ENCODE results near the gene CLDN12. TPM values are rescaled to one million over a fixed set of nuclear protein-coding genes. Genes with fewer than 3 reads are reported as not detected.

Gene CLDN12
- 34.5 and 56.8 TPM in 2 replicates for total RNA-seq (2014; rRNA removed; shearing (Covaris generic))

DNA sequence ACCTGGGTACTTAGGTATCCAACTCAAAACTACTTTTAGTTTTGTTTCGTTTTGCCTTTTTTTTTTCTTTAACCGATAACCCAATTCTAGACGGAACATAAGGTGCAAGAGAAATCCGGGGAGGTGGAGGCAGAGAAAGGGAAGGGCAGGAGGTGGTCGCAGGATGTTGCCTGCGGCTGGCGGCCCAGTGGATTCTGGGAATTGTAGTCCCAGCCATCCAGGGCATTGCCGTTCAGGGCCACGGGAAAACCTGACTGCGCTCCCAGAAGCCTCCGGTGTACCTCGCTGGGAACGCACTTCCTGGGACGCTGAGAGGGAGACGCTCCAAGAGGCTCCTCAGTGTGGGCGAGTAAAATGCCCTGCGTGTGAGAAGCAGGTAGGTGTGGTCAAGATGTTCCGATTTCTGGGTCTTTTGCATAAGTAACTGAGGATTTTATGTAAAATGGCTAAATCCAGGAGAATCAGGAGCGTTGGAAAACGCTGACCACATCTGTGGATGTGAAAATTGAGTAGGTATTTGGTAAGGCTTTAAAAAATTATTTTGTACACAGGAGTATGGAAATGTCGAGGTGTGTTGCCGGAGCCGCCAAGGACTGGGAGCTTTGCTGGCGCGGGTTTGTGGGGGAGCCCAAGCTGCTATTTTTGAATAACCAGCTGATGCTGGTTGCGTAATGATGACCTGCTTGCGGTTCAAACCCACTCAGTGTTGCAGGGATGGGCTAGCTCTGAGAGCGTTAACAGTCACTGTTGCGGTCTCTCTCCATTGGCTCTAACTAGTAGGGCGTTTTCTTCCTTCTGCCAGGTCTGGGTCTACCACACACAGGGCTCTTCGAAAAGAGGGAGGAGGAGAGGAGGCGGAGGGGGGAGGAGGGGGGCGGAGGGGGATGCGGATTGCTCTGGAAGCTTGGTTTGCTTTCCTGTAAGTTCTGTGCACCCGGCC is at the start of gene CLDN12:
Gene CLDN12, plus strand, starts transcription at position 288 of the 940 bp plus-strand sequence. CDS start 9,216 bp downstream, outside the sequence.
- peak; percentile 95 for DNase-seq (ENCODE audit: low spot score)

GRCh38 chr7:90383422-90383821 is 19.8 kb upstream of the CLDN12 start:
- no peak for DNase-seq (ENCODE audit: low spot score)

- DNase-seq (ENCODE audit: low spot score): no peak
Observed at GRCh38 chr7:90383861-90384260, 19.4 kb upstream of the CLDN12 start.

- DNase-seq (ENCODE audit: low spot score): no peak
Observed at GRCh38 chr7:90384433-90384832, 18.8 kb upstream of the CLDN12 start.

DNA sequence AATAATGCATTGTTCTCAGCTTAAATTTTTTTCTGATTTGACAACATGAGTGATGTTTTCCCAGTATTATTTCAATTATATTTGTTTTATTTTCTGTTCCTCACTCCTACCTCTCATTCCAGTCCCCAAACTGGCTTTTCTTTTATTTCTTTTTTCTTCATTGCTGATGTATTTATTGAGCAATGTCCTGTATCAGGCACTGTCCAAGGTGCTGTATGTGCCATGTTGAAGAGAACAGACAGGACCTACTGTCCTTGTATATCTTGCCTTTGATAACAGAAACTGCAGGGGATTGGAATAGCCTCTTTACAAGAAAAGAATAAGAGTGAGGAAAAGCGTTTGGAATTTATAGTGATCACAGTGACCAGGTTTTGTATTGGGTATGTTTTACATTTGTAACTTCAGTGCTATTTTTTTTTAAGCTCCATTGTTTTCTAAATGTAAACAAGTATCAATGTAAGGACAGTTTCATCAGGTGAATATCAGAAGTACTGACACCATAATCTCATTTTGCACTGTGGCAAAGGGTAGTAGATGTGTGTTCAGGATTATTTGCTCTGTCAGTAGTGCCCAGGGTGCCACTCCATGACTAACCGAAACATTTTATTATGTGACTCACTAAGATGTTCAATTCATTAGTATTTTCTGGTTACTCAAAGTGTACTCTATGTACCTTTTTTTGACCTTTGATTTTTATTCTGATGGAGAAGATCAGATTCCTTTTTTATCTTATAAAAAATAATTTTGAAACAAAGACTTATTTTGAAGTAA is 15.6 kb upstream of the CLDN12 start:
- no peak for DNase-seq (ENCODE audit: low spot score)

DNA sequence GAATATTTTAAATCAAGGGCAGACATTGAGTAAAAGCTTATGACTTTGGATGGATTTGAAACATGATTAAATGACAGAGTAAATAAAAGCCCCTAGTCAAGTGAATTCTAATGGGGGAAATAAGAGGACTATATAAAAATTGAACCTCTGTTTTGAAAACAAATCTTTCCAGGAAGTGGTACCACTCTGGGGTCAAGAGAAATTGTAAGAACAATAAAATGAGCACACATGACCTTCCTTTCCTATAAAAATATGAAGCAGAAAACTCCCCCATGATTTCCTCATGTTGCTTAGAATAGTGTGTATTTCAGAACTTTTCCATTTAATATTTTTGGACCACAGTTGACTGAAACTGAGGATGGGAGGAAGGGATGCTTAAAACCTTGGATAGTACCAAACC is 12.3 kb upstream of the CLDN12 start:
- no peak for DNase-seq (ENCODE audit: low spot score)

DNA sequence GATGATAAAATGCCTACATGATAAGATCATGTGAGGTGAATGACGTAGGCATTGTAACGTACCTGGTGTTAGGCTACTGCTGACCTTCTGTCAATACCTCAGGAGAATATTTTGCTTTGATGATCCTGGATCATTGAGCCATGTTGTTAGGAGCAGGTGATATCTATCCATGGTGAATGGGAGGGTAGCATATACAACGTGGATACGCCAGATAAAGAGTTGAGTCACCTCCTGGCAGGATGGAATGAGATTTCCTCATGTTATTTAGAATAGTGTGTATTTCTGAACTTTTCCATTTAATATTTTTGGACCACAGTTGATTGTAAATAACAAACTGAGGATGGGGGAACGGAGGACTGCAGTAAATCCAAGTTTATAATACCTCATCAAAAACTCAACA is 11.8 kb upstream of the CLDN12 start:
- no peak for DNase-seq (ENCODE audit: low spot score)

GRCh38 chr7:90396420-90396819 is 6.8 kb upstream of the CLDN12 start:
- DNase-seq (ENCODE audit: low spot score): no peak

DNA sequence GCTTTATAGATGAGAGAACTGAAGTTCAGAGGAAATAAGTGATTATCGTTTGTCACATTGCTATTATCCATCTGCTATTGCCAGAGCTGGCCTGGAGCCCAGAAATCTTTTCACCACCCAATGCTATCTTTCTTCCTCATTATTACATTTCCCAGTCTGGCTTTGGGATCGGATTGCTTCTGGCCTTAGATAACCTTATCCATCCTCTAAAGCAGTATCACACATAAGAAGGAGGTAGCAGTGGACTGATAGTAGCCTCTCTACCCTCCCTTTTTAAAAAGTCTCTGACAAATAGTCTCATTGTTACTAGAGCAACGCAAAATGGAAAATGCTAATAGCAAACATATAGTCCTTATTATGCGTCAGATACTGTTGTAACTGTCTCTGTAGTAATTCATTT is 1.3 kb upstream of the CLDN12 start:
- peak; percentile 30 for DNase-seq (ENCODE audit: low spot score)

- DNase-seq (ENCODE audit: low spot score): peak; percentile 5
Observed at GRCh38 chr7:90402785-90403173, 482 bp upstream of the CLDN12 start.

- DNase-seq (ENCODE audit: low spot score): no peak
Observed at GRCh38 chr7:90404777-90405176, 1.5 kb downstream of the CLDN12 start.

- DNase-seq (ENCODE audit: low spot score): no peak
Observed at GRCh38 chr7:90407484-90407821, 4.2 kb downstream of the CLDN12 start.

- no peak for DNase-seq (ENCODE audit: low spot score)
Observed at GRCh38 chr7:90408142-90408541, 4.9 kb downstream of the CLDN12 start.

GRCh38 chr7:90409667-90410066 is 6.4 kb downstream of the CLDN12 start:
- peak; percentile 50 for DNase-seq (ENCODE audit: low spot score)

GRCh38 chr7:90411510-90411909 is 8.2 kb downstream of the CLDN12 start:
- DNase-seq (ENCODE audit: low spot score): peak; percentile 71

DNA sequence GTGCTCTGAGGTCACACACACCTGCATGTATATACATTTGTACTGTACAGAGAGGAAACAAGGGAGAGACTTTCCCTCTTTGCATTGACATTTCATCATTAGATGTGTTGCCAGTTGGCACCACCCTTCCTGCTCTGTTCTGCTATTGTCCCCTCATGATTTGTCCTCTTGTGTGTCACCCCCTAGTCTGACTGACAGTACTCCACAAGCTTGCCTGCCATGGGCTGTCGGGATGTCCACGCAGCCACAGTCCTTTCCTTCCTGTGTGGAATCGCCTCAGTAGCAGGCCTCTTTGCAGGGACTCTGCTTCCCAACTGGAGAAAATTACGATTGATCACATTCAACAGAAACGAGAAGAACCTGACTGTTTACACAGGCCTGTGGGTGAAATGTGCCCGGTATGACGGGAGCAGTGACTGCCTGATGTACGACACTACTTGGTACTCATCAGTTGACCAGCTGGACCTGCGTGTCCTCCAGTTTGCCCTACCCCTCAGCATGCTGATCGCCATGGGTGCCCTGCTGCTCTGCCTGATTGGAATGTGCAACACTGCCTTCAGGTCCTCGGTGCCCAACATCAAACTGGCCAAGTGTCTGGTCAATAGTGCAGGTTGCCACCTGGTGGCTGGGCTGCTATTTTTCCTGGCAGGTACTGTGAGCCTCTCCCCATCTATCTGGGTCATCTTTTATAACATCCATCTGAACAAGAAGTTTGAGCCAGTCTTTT is 9.4 kb downstream of the CLDN12 start:
- DNase-seq (ENCODE audit: low spot score): peak; percentile 90

- no peak for DNase-seq (ENCODE audit: low spot score)
Observed at GRCh38 chr7:90413185-90413528, 9.9 kb downstream of the CLDN12 start.

- DNase-seq (ENCODE audit: low spot score): no peak
Observed at GRCh38 chr7:90421651-90422050, 18.4 kb downstream of the CLDN12 start.

DNA sequence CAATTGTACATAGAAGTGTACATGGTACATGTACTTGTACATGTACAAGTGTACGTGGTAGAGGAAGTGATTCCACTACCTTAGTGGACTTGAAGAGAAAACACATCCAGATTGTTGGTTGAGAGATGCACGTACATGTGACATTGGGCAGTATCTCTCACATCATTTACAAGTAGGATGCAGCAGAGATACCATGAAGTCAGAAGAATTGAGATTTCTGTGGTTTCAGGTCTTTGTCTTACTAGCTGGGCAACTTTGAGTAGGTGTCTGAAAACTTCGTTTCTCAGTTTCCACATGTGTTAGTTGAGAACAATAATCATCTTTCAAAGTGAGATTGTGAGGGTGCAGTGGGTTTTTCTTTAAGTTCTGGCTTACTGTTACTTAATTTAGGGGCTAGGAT is 21.5 kb downstream of the CLDN12 start:
- DNase-seq (ENCODE audit: low spot score): no peak

GRCh38 chr7:90425376-90425775 is 22.1 kb downstream of the CLDN12 start:
- DNase-seq (ENCODE audit: low spot score): peak; percentile 39

GRCh38 chr7:90430614-90431460 is 27.6 kb downstream of the CLDN12 start:
- no peak for DNase-seq (ENCODE audit: low spot score)

Data from HT-29 (cell line).